SIG-M5 treated with dmso at 0.1 percent for 504 hours (cell line): ENCODE results near the gene PRIMA1.

Experiments used
- DNase-seq: peaks from one replicate; lab custom pipeline; 2025; ENCODE audit not compliant: unreplicated experiment; lab: John Stamatoyannopoulos, UW

Gene PRIMA1

DNA sequence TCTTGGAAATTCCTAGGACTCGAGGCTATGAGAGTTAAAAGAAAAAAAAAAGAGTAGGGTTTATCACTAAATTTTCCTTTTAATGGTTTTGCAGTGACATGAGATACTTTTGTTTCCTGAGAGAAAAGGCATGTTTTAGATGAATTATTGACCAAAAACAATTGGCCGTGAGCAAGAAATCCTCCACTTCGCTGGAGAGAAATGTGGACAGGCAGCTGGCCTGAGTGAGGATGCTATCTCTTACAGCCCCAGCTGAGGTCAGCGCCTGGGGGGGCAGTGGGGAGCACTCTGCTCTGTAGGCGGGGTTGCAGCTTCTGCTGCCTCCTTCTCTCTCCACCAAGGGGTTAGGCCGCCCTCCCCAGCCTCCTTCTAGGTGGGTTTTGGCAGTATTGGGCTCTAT, 54.7 kb downstream of the PRIMA1 start:
- DNase-seq, result no peak

DNA sequence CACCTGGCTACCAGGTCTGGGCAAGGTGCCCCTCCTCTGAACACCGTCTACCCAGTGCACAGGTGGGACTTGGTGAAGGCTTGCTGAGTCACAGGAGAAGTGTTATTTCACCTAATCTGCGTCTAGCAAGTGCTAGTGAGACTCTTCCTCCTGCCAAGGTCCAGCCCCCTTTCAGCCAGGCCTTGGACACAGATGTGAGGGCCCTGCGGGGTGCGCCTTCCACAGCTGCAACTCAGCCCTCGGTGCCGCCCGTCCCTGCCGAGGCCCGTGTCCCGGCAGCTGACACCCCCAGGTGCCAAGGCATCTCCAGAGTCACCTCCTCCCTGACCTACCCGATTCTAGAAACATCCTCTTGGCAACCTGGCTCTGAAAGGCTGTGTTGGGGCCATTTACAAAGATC, 55.1 kb downstream of the PRIMA1 start:
- DNase-seq, result no peak

DNA sequence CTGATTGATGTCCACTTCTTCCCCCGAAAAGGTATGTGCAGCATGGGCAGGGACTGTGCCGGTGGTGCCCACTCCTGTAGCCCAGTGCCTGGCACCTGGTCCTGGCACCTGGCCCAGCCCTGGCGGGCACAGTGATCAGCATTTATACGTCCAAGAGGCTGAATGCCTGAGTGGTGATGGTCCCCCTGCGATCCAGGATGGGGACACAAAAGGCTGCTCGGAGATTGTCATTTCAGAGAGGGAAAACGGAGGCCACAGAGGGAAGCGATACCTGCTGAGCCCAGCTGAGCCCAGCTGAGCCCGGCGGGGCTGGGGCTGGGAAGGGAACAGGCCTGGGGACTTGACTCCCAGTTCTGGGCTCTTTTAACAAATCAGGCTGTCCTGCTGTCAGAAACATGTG, 55.8 kb downstream of the PRIMA1 start:
- DNase-seq, result no peak

DNA sequence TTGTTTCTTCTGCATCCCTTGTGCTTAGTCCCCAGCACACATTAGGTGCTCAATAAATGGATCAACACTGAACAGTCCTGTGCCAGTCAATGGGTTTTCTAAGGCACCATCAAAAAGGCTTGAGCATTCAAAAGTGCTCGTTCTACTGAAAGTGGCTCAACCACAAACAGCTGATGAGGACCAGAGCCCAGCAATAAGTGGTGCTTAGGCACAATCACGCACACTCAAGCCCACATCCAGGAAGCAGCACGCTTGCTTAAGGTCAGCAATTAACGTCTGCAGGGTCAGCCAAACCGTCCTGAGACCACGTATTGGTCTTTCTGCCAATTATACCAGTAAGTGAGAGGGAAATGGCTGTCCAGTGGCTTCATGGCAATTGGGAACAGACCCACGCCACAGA, 56.5 kb downstream of the PRIMA1 start:
- DNase-seq, result no peak

DNA sequence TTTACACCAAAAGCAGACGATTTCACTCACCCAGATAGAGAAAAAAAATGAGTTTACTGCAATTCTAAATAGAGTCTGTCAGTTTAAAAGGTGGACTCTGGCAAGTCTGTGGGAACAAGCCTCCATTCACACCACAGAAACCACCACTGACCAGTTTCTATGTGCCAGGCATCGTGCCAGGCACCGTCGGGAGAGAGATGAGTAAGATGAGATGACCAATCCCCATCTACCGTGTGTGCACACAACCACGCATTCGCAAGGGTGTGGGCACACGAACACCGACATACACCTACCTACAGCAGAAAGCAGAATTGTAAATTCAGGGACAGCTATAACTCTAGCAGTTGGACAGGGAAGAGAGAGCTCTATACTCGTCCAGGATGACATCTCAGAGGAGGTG, 58.3 kb downstream of the PRIMA1 start:
- no peak for DNase-seq

DNA sequence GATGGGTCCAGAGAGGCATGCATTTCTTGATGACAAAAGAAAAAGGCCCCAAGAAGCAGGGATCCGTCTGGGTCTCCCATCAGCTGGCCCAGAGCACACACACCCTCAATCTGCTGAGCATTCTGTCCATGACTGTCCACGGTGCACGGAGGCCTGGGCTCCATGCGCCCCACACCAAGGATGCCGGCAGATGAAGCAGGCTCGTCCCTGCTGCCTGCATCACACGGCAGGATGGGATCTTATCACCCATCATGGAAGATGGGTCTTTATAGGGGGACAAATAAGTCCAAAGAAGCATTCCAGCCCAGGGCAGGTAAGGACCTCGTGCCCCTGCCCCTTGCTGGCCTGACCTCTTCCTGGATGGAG, 59.7 kb downstream of the PRIMA1 start:
- no peak for DNase-seq

DNA sequence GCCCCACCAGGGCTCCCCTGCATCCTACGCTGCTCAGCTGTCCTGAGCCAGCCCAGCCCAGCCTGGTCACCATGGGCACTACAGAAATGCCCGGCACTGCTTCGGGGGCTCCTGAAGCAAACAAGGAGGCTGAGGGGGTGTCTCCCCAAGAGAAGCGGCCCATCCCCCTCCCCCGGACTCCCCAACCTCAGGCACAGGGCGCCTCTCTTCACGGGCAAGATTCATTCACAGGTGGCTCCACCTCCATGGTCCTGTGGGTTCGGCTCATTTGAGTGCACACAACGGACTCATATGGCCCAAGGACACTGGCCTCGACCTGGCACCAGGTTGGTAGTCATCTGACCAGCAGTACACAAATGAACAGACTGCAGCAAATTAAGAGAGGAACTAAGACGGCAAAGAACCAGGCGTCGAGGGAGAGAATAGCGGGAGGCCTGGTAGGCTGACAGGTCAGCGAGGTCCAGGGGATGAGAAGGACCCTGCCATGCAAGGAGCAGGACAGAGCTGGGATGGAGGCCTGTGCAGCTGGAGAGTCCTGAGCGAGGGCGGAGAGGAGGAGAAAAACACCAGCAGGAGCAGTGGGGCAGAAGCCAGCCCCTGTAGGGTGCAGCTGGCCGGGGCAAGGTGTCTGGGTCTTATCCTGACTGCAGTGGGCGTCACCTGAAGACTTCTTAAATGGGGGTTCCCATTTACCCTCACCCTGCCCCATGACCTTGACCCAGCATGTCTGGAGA, 60.2 kb downstream of the PRIMA1 start:
- DNase-seq, result no peak

DNA sequence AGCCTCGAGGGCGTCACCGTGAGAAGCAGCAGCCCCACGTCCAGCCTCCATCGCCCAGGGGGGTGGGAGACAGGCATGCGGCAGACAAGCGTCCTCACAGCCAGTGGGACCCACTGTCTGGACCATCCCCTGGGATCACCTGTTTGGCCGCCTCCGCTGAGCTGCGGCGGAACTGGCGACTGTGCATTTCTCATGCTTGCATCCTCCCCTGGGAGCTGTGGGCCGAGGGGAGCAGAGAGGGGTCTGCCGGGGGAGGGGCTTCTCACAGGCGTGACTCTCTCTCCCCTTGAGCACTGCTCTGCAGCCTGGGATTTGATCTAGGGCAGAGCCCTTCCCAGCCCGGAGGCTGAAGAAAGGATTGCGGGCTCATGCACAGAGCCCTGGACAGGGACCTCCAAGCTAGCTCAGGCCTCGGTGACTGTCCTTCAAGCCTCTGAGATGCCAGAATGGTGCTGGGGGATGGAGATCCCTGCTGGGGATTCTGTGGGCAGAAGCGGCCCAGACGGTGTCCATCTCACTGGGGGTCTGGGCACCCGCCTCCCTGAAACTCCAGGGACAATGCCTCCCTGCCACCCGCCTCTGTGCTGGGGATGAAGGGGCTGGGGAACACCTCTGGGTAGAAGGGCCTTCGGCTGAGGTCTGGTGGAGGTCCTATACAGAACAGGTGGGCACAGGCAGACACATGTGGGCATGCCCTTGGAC, 61.1 kb downstream of the PRIMA1 start:
- DNase-seq, result no peak

DNA sequence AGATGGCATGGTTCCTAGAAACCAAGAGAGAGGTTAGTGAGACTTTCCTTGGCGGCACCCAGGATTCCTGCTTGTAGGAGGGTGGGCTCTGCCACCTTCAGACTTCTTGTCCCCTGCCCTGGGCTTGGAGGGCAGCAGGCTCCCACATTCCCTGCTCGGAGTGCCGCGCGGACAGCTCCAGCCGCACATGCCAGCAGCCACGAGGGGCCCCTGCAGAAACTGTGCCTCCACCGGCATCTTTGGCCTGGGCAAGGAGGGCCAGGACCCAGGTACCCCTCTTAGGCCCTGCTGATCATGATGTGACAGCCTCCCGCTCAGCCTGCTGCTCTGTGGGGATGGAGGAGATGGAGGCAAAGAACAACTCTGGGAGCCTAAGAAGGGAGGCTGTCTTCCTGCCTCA, 62.3 kb downstream of the PRIMA1 start:
- DNase-seq, result no peak

DNA sequence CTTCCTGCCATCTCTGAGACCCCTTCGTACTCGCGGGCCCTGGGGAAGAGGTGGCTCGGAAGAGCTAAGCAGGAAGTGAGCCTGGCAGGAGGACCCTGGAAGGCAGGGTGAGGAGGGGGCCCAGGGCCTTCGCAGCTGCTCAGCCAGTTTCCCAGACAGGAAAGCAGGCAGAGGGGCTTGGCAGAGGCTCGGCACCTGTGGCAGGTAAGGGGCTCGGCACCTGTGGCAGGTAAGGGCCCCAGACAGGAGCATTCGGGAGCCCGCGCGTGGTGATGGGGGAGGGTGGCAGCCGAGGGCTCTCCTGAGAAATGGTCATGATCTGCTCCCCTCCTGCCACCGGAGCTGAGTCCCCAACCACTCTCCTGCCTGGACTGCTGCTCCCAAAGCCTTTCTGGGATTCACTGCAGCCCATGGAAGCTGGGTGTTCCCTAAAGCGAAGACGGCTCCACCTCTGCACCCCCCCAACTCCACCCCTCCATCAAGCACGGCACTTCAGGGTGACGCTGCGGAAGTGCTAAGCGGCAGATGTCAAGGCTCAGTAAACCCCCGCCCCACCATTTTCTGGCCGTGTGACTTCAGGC, 63.2 kb downstream of the PRIMA1 start:
- DNase-seq, result no peak

DNA sequence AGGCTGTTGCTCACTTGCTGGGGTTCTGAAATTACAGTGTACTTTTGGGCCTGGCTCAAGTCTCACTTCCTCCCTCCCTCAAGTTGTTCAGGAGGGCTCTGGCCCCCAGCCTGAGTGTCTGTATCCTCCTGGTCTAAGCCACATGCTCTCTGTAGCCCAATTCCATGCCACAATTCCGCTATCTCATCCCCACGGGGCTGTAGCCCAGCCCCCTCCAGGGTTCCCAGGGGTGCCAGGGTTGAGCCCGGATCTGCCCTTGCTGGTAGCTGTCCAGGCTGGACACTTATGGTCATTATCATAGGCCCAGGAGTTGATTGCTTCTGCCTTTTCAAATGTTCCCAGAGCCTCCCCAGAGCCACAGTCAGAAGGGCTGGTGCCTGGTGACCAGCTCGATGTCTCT, 65.3 kb downstream of the PRIMA1 start:
- DNase-seq, result no peak

DNA sequence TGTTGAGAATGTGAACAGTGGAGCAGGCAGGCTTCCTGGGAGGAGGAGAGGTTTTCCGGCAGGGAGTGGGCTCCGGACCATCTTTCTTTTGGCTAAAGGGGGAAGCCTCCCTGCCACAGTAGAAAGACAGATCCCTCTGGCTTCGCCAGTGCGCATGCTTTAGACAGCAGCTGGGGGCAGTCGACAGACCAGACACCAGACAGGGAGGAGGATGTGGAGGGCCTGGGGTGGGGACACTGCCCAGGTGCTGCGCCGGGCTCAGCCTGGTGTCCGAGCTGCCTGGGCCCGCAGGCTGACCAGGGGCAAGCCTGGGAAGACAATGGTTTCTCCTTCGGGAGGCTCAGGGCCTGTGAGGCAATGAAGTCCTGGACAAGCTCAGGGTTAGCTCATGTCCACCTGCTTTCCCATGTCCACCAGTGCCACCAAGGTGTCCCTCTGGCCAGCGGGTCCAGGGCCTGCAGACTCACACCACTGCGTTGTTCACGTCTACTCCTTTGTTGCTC, 67.3 kb downstream of the PRIMA1 start:
- no peak for DNase-seq

DNA sequence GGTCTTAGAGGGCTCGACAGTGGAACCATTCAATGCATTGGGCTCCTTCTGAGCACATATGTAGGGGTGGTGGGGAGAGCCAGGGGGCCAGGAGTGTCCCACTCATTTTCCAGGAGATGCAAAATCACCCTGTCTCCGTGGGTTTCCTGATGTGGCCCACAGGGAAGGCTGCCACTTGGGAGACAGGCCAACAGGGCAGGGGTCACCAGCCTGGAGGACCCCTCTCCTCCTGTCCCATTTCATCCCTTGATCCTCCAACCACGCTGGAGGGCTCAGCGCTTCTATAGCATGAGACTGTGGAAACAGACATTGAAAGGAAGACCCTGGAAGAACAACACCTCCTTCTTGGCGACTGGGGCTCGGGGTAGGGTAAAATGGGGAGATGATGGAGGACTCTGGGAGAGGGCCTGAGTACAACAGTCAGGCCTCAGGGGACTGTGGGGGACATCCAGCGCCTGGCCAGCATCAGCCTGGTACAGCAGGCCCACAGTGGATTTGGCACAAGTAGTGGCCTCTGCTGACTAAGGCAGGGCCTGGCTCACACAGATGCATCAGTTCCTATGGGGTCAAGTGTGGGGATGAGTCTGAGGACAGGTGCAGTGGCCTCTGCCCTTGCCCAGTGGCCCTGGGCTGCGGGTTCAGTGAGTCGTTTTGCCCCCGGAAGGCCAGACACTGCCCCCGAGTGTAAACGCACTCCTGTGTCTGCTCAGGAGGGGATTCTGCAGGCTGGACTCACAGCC, 68.0 kb downstream of the PRIMA1 start:
- no peak for DNase-seq

DNA sequence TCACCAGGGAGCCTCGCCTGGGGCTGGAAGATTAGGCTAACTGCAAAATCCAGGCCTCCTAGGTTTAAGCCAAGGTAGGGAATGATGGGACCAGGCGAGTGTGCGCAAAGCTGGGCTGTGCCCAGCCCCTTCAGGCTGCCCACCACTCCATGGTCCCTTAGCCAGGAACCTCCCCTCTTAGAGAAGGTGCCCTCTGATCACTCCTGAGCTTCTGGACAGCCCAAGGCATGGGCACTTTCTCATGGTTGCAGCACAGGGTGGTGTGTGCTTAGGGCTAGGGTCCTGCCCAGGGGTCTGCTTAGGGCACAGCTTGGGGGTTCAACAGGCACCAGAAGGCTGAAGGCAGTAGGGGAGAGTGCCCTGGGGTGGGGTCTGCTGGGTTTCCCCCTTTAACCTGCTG, 69.0 kb downstream of the PRIMA1 start:
- DNase-seq, result no peak

DNA sequence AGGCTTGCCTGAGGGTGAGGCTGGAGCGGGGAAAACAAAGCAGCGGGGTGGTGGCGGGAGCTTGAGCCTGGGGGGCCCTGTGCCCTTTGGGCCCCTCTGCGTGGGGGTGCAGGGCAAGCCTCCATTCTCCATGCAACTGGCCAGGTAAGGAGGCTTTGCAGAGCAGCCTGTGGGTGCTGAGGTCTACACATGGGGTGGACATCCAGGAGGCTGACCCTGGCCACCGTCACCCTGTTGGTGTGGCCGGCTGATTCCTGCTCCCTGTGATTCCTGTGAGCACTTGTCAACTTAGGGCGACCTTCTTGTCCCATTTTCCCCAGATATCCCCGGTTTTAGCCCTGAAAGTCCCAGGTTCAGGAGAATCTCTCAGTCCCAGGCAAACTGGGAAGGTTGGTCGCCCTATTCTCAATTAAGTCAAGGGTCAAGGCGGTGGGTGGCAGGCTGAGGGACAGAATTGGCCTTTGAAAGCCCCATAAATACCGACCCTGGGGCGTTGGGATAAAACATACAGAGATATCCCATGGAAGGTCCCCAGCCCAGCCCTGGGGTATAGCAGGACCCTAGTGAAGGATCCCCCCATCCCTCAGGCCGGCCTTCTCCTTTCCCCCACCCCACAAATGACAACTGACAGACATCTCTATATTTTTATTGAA, 70.5 kb downstream of the PRIMA1 start:
- DNase-seq, result no peak

DNA sequence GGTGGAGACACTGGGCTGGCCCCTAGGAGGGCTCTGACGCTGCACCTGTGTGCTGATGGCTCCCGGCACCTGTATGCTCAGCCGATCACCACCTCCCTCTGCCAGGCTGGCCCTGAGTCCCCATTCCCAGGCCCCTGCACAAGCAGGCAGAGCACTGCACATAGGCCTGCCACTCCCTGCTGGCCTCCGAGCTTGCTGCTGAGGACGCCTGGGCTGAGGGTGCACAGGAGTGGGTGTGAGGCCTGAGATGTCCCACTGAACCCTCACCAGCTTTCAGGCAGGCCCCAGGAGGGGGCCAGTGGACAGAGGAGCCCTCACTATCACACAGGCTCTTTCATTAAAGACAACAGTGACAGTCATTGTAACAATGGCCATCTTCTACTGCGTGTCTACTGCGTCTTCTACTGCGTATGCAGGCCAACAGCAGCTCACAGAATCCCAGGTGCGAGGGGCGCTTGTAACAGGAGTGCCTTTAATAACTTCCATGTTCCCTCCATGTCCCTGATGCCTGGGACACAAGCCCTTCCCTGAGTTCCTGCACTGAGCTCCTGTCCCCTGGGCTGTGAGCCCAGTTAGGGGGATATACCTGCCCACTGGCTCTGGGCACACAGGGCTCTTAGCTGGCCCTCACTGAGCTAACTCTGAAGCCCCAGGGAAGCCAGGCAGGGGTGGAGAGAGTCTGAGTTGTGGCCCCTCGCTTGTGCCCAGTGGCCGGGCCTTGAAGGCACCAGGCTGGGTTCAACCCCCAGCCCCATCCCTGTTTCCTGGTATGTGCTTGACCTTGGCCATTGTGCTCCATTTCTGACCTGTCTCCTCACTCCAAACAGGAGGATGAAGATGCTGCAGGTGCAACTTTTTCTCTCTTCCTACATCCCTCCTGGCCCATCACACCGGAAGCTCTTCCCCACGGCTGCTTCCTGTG, 71.3 kb downstream of the PRIMA1 start:
- DNase-seq, result no peak

DNA sequence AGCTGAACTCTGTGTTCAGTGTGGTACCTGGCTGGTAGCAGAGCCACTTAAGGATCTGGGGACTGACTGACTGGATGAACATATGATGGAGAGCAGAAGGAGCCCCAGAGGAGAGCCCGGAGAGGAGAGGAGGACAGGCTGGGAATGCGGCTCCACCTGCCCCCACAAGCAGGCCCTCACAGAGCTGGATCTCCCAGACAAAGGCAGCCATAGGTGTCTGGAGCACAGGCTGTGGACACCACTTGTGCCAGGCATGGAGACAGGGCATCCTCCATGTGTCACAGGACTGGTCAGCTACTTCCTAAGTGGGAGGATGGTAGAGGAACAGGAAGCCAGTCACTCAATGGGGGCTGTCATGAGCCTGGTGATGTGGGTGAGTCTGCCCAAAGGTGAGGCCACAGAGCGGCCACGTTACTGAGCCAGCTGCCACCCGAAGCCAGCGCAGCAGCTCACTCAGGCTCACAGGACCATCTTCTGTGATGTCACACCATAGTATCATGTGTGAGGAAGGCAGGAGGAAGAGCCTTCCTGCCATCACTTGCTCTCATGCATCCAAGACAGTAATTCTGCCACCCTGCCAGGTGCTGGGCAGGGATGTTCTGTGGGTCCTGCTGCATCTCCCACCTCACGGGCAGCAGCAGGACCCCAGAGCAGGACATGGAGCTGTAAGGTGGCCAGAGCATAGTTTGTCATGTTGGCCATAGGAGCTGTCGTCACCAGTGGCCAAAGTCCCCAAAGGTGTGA, 72.1 kb downstream of the PRIMA1 start:
- no peak for DNase-seq

DNA sequence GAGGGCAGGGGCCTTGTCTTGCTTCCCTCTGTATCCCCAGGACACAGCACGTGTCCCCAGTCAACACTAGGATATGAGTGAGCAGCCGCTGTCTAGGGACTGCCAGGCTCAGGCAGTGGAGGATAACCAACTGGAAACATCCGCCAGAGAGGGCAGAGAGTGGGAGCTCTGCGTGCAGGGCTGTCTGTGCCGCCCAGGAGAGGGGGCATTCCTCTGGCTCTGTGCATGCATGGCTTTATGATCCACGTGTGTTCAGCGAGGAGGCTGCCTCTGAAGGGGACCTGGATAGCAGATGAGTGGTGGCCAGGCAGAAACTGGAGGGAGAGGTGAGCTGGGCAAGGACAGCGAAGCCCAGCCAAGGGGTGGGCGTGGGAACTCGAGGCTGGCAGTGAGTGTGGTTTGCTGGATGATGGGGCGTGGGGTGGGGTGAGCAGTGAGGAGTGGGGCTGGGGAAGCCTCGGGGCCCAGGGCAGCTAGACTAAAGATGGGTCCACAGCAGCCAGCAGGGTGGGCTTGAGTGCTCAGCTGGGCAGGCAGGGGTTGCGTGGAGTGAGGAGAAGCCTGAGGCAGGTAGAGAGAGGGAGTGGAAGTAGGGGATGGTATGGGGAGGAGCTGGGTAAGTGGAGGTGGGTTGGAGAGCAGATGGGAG, 72.9 kb downstream of the PRIMA1 start:
- DNase-seq, result no peak

DNA sequence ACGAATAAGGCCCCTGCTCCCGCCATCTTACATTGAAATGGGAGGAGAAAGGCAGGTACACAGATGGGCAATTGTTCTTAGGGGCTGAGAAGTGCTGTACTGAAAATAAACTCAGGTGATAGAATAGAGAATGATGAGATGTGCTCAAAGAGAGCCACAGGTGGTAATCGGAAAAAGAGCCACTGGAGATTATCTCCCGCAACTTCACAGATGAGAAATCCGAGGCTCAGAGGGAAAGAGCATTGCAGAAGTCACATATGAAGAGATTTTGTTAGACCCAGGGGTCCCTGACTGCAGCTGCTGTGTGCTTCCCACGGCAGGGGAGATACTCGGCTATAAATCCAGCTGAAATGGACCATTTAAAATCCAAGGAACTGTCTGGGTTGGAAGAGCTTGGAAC, 73.7 kb downstream of the PRIMA1 start:
- no peak for DNase-seq
